Gastroesophageal sphincter (tissue), 4 donors: ENCODE measurements around the gene GTF3C1. TPM values are rescaled to one million over a fixed set of nuclear protein-coding genes. Genes with fewer than 3 reads are reported as not detected.

Experiments
- ATAC-seq: fragments of 150-250 bp; one replicate; pipeline ENCODE4 v1.9.1; 2016; ENCODE audit warnings: mild to moderate bottlenecking, moderate library complexity
- H3K27ac ChIP-seq, 4 donors: fragments of 200-600 bp; sonication (generic) in 3 of 4; 1 replicate in 3 of 4; 2 replicates in 1 of 4; pipeline ENCODE4 v1.5.1; 2016 to 2019
- H3K27me3 ChIP-seq: fragments of 200-600 bp; sonication (generic); one replicate; pipeline ENCODE4 v1.5.1; 2019
- H3K36me3 ChIP-seq, 2 donors: fragments of 200-600 bp; sonication (generic); one replicate each; pipeline ENCODE4 v1.5.1; 2019; ENCODE audit warnings: control low read depth in 1 of 2
- H3K4me1 ChIP-seq, 3 donors: fragments of 200-600 bp; sonication (generic); 1 replicate in 2 of 3; 2 replicates in 1 of 3; pipeline ENCODE4 v1.5.1; 2016 to 2019; ENCODE audit warnings: control low read depth in 2 of 3
- H3K4me3 ChIP-seq, 2 donors: fragments of 200-600 bp; sonication (generic); one replicate each; pipeline ENCODE4 v1.5.1; 2019; ENCODE audit warnings: mild to moderate bottlenecking in 1 of 2, moderate library complexity in 1 of 2
- H3K9me3 ChIP-seq, 3 donors: fragments of 200-600 bp; sonication (generic); one replicate each; pipeline ENCODE4 v1.5.1; 2017 to 2019; ENCODE audit warnings: control low read depth in 2 of 3
- EP300 ChIP-seq: sonication (generic); formaldehyde crosslinking; IDR thresholded peaks from one replicate; pipeline ENCODE4 v1.6.1; 2017; ENCODE audit warnings: antibody characterized with exemption, mild to moderate bottlenecking
- POLR2A ChIP-seq, 2 donors: fragments of 450-650 bp; IDR thresholded peaks; one replicate each; pipeline ENCODE4 v1.6.1; 2017; ENCODE audit warnings: antibody characterized with exemption in 2 of 2, mild to moderate bottlenecking in 2 of 2, moderate library complexity in 1 of 2
- POLR2AphosphoS5 ChIP-seq: sonication (generic); formaldehyde crosslinking; IDR thresholded peaks from one replicate; pipeline ENCODE4 v1.6.1; 2017; ENCODE audit warnings: antibody characterized with exemption
- WGBS, 2 donors: methylation state at CpG; one replicate each; pipeline ENCODE4 v1.1.5; 2018; ENCODE audit warnings: low coverage in 1 of 2; 5-methylcytosine and 5-hydroxymethylcytosine counted together
- total RNA-seq, 4 donors: library from RNA; depleted of rRNA; stranded (reverse); fragments of >200 nt; gene quantifications; one replicate each; pipeline ENCODE4 v1.1.0, GENCODE V29; 2016
- TF ChIP-seq, protein P1 (sequence below), 4 experiments: fragments of 200-600 bp in 2 of 4; fragments of 450-650 bp in 2 of 4; sonication (generic) in 1 of 4; IDR thresholded peaks; one replicate each; pipeline ENCODE4 v1.5.1; 2017 to 2019; ENCODE audit warnings: antibody characterized with exemption in 4 of 4, mild to moderate bottlenecking in 2 of 4, moderate library complexity in 2 of 4

Gene GTF3C1
- total RNA-seq, 4 donors from 2014 or later, result 37.0 to 57.8 (median 49.1) TPM

DNA sequence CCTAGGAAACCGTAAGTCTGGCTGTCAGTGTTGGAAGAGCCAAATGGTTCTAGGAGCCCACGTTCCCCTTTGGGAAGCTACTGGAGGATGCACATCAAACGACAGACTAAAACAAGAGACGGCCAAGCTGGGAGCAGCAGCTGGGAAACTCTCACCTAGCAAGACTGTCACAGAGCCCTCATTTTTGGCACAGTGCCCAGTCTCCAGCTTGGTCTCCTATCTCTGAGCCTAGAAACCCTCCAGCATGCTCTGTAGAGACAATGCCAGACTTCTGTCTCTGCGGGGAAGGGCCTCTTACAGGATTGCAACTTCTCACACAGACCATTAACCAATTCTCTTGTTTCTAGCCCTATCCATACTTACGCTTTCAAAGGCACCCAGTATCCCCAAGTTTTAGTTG is 23.5 kb downstream of the GTF3C1 start:
- Histone ChIP-seq H3K4me3 (no peak overlapping the region), H3K27me3 (no peaks in the 10 kb centered on the region), H3K9me3 (peaks cover 0 to 10% (median 0%) of the 10 kb centered on the region in 3 donors), H3K4me1 (peaks cover 0 to 6% (median 3%) of the 10 kb centered on the region in 3 donors), H3K36me3 (peaks cover 3 to 89% of the 10 kb centered on the region in 2 donors), H3K27ac (no peak overlapping the region)
- 72 to 100% methylated on average over 2 to 4 of the region's 6 CpGs for WGBS, 2 donors
- no peak for TF ChIP-seq POLR2A (IDR thresholded peaks at IDR 0.05)
- no peak for TF ChIP-seq EP300
- TF ChIP-seq, protein P1, sequence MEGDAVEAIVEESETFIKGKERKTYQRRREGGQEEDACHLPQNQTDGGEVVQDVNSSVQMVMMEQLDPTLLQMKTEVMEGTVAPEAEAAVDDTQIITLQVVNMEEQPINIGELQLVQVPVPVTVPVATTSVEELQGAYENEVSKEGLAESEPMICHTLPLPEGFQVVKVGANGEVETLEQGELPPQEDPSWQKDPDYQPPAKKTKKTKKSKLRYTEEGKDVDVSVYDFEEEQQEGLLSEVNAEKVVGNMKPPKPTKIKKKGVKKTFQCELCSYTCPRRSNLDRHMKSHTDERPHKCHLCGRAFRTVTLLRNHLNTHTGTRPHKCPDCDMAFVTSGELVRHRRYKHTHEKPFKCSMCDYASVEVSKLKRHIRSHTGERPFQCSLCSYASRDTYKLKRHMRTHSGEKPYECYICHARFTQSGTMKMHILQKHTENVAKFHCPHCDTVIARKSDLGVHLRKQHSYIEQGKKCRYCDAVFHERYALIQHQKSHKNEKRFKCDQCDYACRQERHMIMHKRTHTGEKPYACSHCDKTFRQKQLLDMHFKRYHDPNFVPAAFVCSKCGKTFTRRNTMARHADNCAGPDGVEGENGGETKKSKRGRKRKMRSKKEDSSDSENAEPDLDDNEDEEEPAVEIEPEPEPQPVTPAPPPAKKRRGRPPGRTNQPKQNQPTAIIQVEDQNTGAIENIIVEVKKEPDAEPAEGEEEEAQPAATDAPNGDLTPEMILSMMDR (IDR thresholded peaks at IDR 0.05), result no peak
- TF ChIP-seq POLR2AphosphoS5, result no peak
- no peak for ATAC-seq

DNA sequence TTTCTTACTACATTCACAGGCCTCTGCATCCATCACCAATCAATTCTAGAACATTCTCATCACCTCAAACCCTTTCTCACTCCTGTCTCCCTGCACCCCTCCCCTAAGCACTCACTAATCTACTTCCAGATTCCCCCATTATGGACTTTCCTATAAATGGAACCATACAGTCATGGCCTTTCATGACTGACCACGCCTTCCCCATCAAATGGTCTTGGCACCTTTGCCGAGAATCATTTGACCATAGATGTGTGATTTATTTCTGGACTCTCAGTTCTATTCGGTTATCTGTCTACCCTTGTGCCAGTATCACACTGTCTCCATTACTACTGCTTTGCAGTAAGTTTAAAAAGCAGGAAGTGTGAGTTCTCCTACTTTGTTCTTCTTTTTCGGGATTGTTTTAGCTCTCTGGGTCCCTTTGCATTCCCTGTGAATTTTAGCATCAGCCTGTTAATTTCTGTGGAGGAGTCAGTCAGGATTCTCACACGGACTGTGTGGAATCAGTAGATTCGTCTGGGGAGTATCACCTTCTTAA is 27.5 kb downstream of the GTF3C1 start:
- no peak overlapping the region for H3K4me3 ChIP-seq
- H3K36me3 ChIP-seq, result peaks cover 0 to 78% of the 10 kb centered on the region in 2 donors
- peaks cover 0 to 15% (median 6%) of the 10 kb centered on the region in 3 donors for H3K4me1 ChIP-seq
- no peak for ATAC-seq
- peaks cover 0 to 10% (median 0%) of the 10 kb centered on the region in 3 donors for H3K9me3 ChIP-seq
- no peak for TF ChIP-seq EP300
- no peak for TF ChIP-seq POLR2A (IDR thresholded peaks at IDR 0.05)
- no peak for TF ChIP-seq POLR2AphosphoS5
- TF ChIP-seq, protein P1 (IDR thresholded peaks at IDR 0.05), result no peak
- no peaks in the 10 kb centered on the region for H3K27me3 ChIP-seq
- 72 to 73% methylated on average over 6 of the region's 6 CpGs for WGBS, 2 donors
- H3K27ac ChIP-seq, result no peak overlapping the region

DNA sequence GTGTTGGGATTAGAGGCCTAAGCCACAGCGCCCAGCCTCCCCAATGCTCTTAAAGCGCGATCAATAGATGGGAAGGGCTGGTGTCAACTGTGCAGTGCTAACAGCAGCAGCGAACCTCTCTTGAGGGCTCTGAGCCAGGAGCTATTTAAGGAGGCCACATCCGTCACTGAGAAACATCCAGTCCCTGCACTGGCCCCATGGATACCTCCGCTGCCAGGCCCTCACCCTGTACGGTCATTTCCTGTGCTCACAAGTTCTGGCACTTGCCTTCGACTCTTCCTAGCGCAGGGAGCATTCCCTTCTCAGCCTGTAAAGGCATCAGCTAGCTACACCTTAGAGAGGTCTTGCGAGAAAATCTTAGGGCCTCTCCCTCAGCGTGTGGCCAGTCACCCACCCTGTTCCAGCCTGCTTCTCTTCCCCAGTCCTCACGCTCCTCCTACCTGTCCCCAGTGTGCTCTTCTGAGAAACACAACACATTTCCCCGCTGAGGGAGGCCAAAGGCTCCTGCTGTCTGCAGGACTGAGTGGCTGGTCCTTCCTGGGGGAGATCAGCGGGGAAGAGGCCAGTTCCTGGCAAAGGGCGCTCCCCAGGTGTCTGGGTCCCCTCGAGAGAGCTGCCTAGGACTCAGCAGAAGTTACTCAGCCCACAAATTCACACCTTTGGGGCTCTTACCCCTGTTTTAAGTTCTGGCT is 28.6 kb downstream of the GTF3C1 start:
- Histone ChIP-seq H3K36me3 (peaks cover 0 to 76% of the 10 kb centered on the region in 2 donors), H3K27ac (peak overlapping the region; percentile 35 to 85 (median 81)), H3K9me3 (peaks cover 0 to 10% (median 0%) of the 10 kb centered on the region in 3 donors), H3K4me3 (no peak overlapping the region), H3K27me3 (no peaks in the 10 kb centered on the region), H3K4me1 (peaks cover 0 to 21% (median 6%) of the 10 kb centered on the region in 3 donors)
- TF ChIP-seq, protein P1 (IDR thresholded peaks at IDR 0.05), result no peak
- TF ChIP-seq POLR2AphosphoS5, result peak; percentile 56
- TF ChIP-seq POLR2A (IDR thresholded peaks at IDR 0.05), result no peak
- no peak for TF ChIP-seq EP300
- WGBS, 2 donors, result 19 to 45% methylated on average over 9 to 10 of the region's 16 CpGs
- ATAC-seq, result peak; percentile 89

DNA sequence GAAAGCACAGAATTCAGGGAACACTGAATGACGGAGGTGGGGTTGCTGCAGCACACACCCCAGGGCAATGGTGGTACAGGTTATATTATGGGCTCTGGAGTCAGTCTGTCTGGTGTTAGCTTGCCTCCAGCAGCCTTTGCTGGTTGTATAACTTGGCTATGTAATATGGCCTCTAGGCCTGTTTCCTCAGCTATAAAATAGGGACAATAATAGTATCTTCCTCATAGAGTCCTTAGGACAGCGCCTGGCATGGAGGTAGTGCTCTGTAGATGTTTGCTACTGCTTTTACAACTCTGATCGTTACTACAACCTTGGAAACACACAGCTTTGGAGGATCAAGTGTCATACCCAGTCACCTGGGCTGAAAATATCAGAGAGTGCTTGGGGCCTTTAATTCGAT is 31.5 kb downstream of the GTF3C1 start:
- no peaks in the 10 kb centered on the region for H3K9me3 ChIP-seq
- TF ChIP-seq, protein P1 (IDR thresholded peaks at IDR 0.05), result no peak
- no peak for ATAC-seq
- no peaks in the 10 kb centered on the region for H3K27me3 ChIP-seq
- peaks cover 0 to 22% (median 6%) of the 10 kb centered on the region in 3 donors for H3K4me1 ChIP-seq
- WGBS, 2 donors, result 95% methylated on average over 3 of the region's 4 CpGs; no CpG with 5 or more reads in 1 of the 2 donors
- peaks cover 0 to 66% of the 10 kb centered on the region in 2 donors for H3K36me3 ChIP-seq
- no peak overlapping the region for H3K4me3 ChIP-seq
- no peak overlapping the region for H3K27ac ChIP-seq

DNA sequence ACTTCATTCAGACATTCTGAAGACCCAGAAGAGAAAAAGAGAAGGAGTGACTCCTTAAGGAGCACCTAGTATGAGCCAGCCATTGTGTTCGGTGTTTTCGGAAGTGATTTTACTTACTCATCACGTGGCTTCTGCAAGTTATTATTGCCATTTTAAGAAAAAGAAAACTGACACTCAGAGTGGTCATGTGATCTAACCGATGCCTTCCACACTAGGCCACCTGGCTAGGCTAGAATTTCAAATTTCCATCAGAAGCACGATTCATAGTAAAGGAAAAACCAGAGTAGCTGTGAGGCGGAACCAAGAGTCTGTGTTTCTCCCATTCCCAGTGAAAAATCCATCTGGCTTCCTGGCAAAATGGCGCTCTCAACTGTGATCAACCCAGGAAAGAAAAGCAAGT is 32.0 kb downstream of the GTF3C1 start:
- Histone ChIP-seq H3K36me3 (peaks cover 0 to 67% of the 10 kb centered on the region in 2 donors), H3K27ac (no peak overlapping the region)

More for the DNA sequence above, 32.0 kb downstream of the GTF3C1 start:
- Histone ChIP-seq H3K9me3 (no peaks in the 10 kb centered on the region), H3K27me3 (no peaks in the 10 kb centered on the region), H3K4me3 (no peak overlapping the region), H3K4me1 (peaks cover 0 to 22% (median 6%) of the 10 kb centered on the region in 3 donors)
- ATAC-seq, result no peak
- TF ChIP-seq POLR2A (IDR thresholded peaks at IDR 0.05), result no peak
- no peak for TF ChIP-seq EP300
- no peak for TF ChIP-seq POLR2AphosphoS5
- TF ChIP-seq, protein P1 (IDR thresholded peaks at IDR 0.05), result no peak
- WGBS, 2 donors, result 95 to 96% methylated on average over 4 to 7 of the region's 7 CpGs
